Transverse colon (tissue), 4 donors: Measurements from ENCODE around the gene PTPRG. TPM values are rescaled to one million over a fixed set of nuclear protein-coding genes. Genes with fewer than 3 reads are reported as not detected.

Experiments used
- DNase-seq: peaks from one replicate; pipeline ENCODE4 v3.0.0-alpha.2; 2019
- H3K27ac ChIP-seq, 4 donors: fragments of 200-600 bp; sonication (generic); 2 replicates each; pipeline ENCODE4 v1.5.1; 2016 to 2018; ENCODE audit warnings: inconsistent platforms in 4 of 4
- H3K27me3 ChIP-seq: fragments of 200-600 bp; sonication (generic); 2 replicates; pipeline ENCODE4 v1.5.1; 2017; ENCODE audit warnings: inconsistent platforms
- H3K36me3 ChIP-seq, 4 donors: fragments of 200-600 bp; sonication (generic); 2 replicates each; pipeline ENCODE4 v1.5.1; 2017 to 2019; ENCODE audit warnings: inconsistent platforms in 4 of 4
- H3K4me1 ChIP-seq, 4 donors: fragments of 200-600 bp; sonication (generic); 2 replicates each; pipeline ENCODE4 v1.5.1; 2017 to 2020; ENCODE audit warnings: inconsistent platforms in 4 of 4
- H3K4me3 ChIP-seq, 4 donors: fragments of 200-600 bp; sonication (generic); 1 replicate in 1 of 4; 2 replicates in 3 of 4; pipeline versions ENCODE4 v1.5.1 to v1.6.1; 2017 to 2019; ENCODE audit warnings: inconsistent platforms in 4 of 4
- H3K9me3 ChIP-seq, 2 donors: fragments of 200-600 bp; sonication (generic); 2 replicates each; pipeline ENCODE4 v1.5.1; 2017 to 2019; ENCODE audit warnings: inconsistent platforms in 2 of 2
- CTCF ChIP-seq, 5 experiments: fragments of 200-600 bp in 3 of 5; fragments of 450-650 bp in 2 of 5; sonication (generic) in 3 of 5; IDR thresholded peaks; 1 replicate in 2 of 5; 2 replicates in 3 of 5; pipeline ENCODE4 v1.5.1; 2016 to 2017; ENCODE audit warnings: antibody characterized with exemption in 5 of 5, inconsistent platforms in 3 of 5, mild to moderate bottlenecking in 2 of 5, moderate library complexity in 1 of 5
- EP300 ChIP-seq: sonication (generic); formaldehyde crosslinking; IDR thresholded peaks from one replicate; pipeline ENCODE4 v1.6.1; 2017; ENCODE audit warnings: antibody characterized with exemption, low read depth
- POLR2A ChIP-seq: fragments of 450-650 bp; IDR thresholded peaks from one replicate; pipeline ENCODE4 v1.6.1; 2016; ENCODE audit warnings: antibody characterized with exemption, mild to moderate bottlenecking, moderate library complexity
- POLR2AphosphoS5 ChIP-seq, 3 donors: sonication (generic); formaldehyde crosslinking; IDR thresholded peaks; one replicate each; pipeline ENCODE4 v1.6.1; 2016; ENCODE audit warnings: antibody characterized with exemption in 3 of 3
- WGBS, 2 donors: methylation state at CpG; one replicate each; pipeline ENCODE4 v1.1.5; 2018; ENCODE audit warnings: low coverage in 1 of 2; 5-methylcytosine and 5-hydroxymethylcytosine counted together
- in situ Hi-C, 4 donors: fragments of 200-750 bp; cut with MboI; loops; one replicate each; pipeline versions ENCODE4 v1.15.0 to v1.15.1; 2017; ENCODE audit warnings: low sequenced_read_pairs in 3 of 4, low pct_ligation_motif_present in 1 of 4, low pct_unique_long_range_greater_than_20kb in 1 of 4
- intact Hi-C: fragments of 100-400 bp; cut with DNase I; formaldehyde crosslinking; loops from one replicate; pipeline ENCODE4 v1.15.1; 2023; ENCODE audit warnings: low total_unique reads
- total RNA-seq, 4 donors: library from RNA; depleted of rRNA; stranded (reverse); fragments of >200 nt; gene quantifications; one replicate each; pipeline ENCODE4 v1.1.0, GENCODE V29; 2016

PTPRG gene
- total RNA-seq, 4 donors from 2014 or later: 29.2 to 83.4 (median 41.6) TPM

- no peaks in the 10 kb centered on the region for H3K36me3 ChIP-seq
- DNase-seq: no peak
- intact Hi-C loops: no loop called here
- H3K4me3 ChIP-seq: no peak overlapping the region
- WGBS, 2 donors: 83 to 89% methylated on average over 2 of the region's 2 CpGs
- no peak overlapping the region for H3K27ac ChIP-seq
- TF ChIP-seq EP300 (no peak), POLR2A (no peak), POLR2AphosphoS5 (IDR thresholded peaks at IDR 0.05) (no peak), CTCF (IDR thresholded peaks at IDR 0.05) (no peak)
- H3K27me3 ChIP-seq: no peaks in the 10 kb centered on the region
- in situ Hi-C loops: no loop called here
- H3K4me1 ChIP-seq: peaks cover 0 to 20% (median 6%) of the 10 kb centered on the region in 4 donors
- H3K9me3 ChIP-seq: no peaks in the 10 kb centered on the region
Measured at GRCh38 chr3:61822588-61822987, 261.2 kb downstream of the PTPRG start.

- Histone ChIP-seq H3K4me3 (no peak overlapping the region), H3K9me3 (no peaks in the 10 kb centered on the region), H3K27ac (no peak overlapping the region), H3K36me3 (no peaks in the 10 kb centered on the region), H3K27me3 (no peaks in the 10 kb centered on the region), H3K4me1 (peaks cover 0 to 26% (median 6%) of the 10 kb centered on the region in 4 donors)
- WGBS, 2 donors: 73 to 85% methylated on average over 1 to 2 of the region's 2 CpGs
- in situ Hi-C loops (no loop called here), intact Hi-C loops (no loop called here)
- no peak for DNase-seq
- TF ChIP-seq CTCF (IDR thresholded peaks at IDR 0.05) (no peak), EP300 (no peak), POLR2AphosphoS5 (IDR thresholded peaks at IDR 0.05) (no peak), POLR2A (no peak)
Measured at GRCh38 chr3:61824553-61825135, 263.3 kb downstream of the PTPRG start.

GRCh38 chr3:61826161-61826560, 264.8 kb downstream of the PTPRG start:
- WGBS, 2 donors: 83 to 87% methylated on average over 5 of the region's 5 CpGs
- H3K27me3 ChIP-seq: no peaks in the 10 kb centered on the region
- no peak for TF ChIP-seq POLR2A
- no peak for TF ChIP-seq POLR2AphosphoS5 (IDR thresholded peaks at IDR 0.05)
- TF ChIP-seq CTCF (IDR thresholded peaks at IDR 0.05): no peak
- no peak for TF ChIP-seq EP300
- no peak overlapping the region for H3K27ac ChIP-seq
- H3K4me3 ChIP-seq: no peak overlapping the region
- no peaks in the 10 kb centered on the region for H3K9me3 ChIP-seq
- in situ Hi-C loops (no loop called here), intact Hi-C loops (no loop called here)
- DNase-seq: no peak
- no peaks in the 10 kb centered on the region for H3K36me3 ChIP-seq
- H3K4me1 ChIP-seq: peaks cover 0 to 29% (median 6%) of the 10 kb centered on the region in 4 donors

- H3K27ac ChIP-seq: no peak overlapping the region
- peaks cover 0 to 21% (median 3%) of the 10 kb centered on the region in 4 donors for H3K4me1 ChIP-seq
- no peaks in the 10 kb centered on the region for H3K27me3 ChIP-seq
- H3K36me3 ChIP-seq: no peaks in the 10 kb centered on the region
- 80 to 85% methylated on average over 7 of the region's 7 CpGs for WGBS, 2 donors
- no peak for TF ChIP-seq CTCF (IDR thresholded peaks at IDR 0.05)
- TF ChIP-seq POLR2A: no peak
- no peak for TF ChIP-seq EP300
- no peak for TF ChIP-seq POLR2AphosphoS5 (IDR thresholded peaks at IDR 0.05)
- no peak for DNase-seq
- H3K4me3 ChIP-seq: no peak overlapping the region
- intact Hi-C loops (no loop called here), in situ Hi-C loops (no loop called here)
- no peaks in the 10 kb centered on the region for H3K9me3 ChIP-seq
Measured at GRCh38 chr3:61828184-61828874, 267.0 kb downstream of the PTPRG start.
